SK-N-SH (cell line): ENCODE results near the gene AFP. TPM values are rescaled to one million over a fixed set of nuclear protein-coding genes. Genes with fewer than 3 reads are reported as not detected.

Experiments
- CTCF ChIA-PET: fragments of 300-600, 350-600 bp; formaldehyde crosslinking; extraction: SDS; loops from one replicate; lab custom pipeline; 2021; lab: Yijun Ruan, JAX
- POLR2A ChIA-PET: fragments of 350-600 bp; sonication (Branson Sonifier 250); formaldehyde crosslinking; extraction: SDS; loops from one replicate; lab custom pipeline; 2020; ENCODE audit warnings: antibody characterized with exemption, inconsistent platforms; lab: Yijun Ruan, JAX
- DNase-seq: peaks from one replicate; pipeline ENCODE4 v3.0.0; 2012
- H2AFZ ChIP-seq: fragments of 200-600 bp; sonication (generic); 2 replicates; pipeline ENCODE4 v1.8.1; 2016; ENCODE audit warnings: antibody characterized with exemption, mild to moderate bottlenecking, low read depth
- H3F3A ChIP-seq: fragments of 200-600 bp; sonication (generic); replicated peaks from 2 replicates; pipeline ENCODE3; 2016; ENCODE audit warnings: antibody characterized with exemption, mild to moderate bottlenecking; ENCODE audit not compliant: insufficient read depth
- H3K27ac ChIP-seq, 2 experiments: fragments of 200-500 bp in 1 of 2; fragments of 200-600 bp in 1 of 2; sonication (Bioruptor generic) in 1 of 2; sonication (generic), shearing (Covaris generic) in 1 of 2; 2 replicates each; pipeline versions ENCODE4 v1.5.1 to v1.6.1; 2014 to 2016; ENCODE audit warnings: low read depth in 2 of 2, inconsistent platforms in 1 of 2, low read length in 1 of 2, mild to moderate bottlenecking in 1 of 2, mixed read lengths in 1 of 2
- H3K27me3 ChIP-seq: fragments of 200-600 bp; sonication (generic), shearing (Covaris generic); 2 replicates; pipeline ENCODE4 v1.6.1; 2016; ENCODE audit warnings: mixed run types; ENCODE audit not compliant: insufficient read depth
- H3K36me3 ChIP-seq, 2 experiments: fragments of 200-500 bp in 1 of 2; fragments of 200-600 bp in 1 of 2; sonication (Bioruptor generic) in 1 of 2; sonication (generic) in 1 of 2; replicated peaks in 1 of 2; 2 replicates each; pipeline versions ENCODE3 to v1.5.1; 2014 to 2016; ENCODE audit warnings: low read length in 1 of 2, mild to moderate bottlenecking in 1 of 2; ENCODE audit not compliant: insufficient read depth in 2 of 2, control insufficient read depth in 1 of 2
- H3K4me1 ChIP-seq, 2 experiments: fragments of 200-500 bp in 1 of 2; fragments of 200-600 bp in 1 of 2; sonication (Bioruptor generic) in 1 of 2; sonication (generic), shearing (Covaris generic) in 1 of 2; 2 replicates each; pipeline versions ENCODE4 v1.5.1 to v1.6.1; 2014 to 2016; ENCODE audit warnings: low read depth in 1 of 2, low read length in 1 of 2, mixed run types in 1 of 2; ENCODE audit not compliant: insufficient read depth in 2 of 2, control insufficient read depth in 1 of 2
- H3K4me2 ChIP-seq: fragments of 200-600 bp; sonication (generic), shearing (Covaris generic); 2 replicates; pipeline ENCODE4 v1.6.1; 2017; ENCODE audit warnings: mixed run types
- H3K4me3 ChIP-seq, 2 experiments: fragments of 200-500 bp in 1 of 2; fragments of 200-600 bp in 1 of 2; sonication (Bioruptor generic) in 1 of 2; sonication (generic), shearing (Covaris generic) in 1 of 2; 2 replicates each; pipeline versions ENCODE4 v1.5.1 to v1.8.1; 2014 to 2016; ENCODE audit warnings: low read depth in 2 of 2, inconsistent platforms in 1 of 2, low read length in 1 of 2, mild to moderate bottlenecking in 1 of 2, mixed read lengths in 1 of 2, moderate library complexity in 1 of 2
- H3K79me2 ChIP-seq: fragments of 200-600 bp; sonication (generic); 2 replicates; pipeline ENCODE4 v1.8.1; 2017; ENCODE audit warnings: mild to moderate bottlenecking; ENCODE audit not compliant: insufficient read depth
- H3K9ac ChIP-seq: fragments of 200-600 bp; sonication (generic); 2 replicates; pipeline ENCODE4 v1.6.1; 2017; ENCODE audit warnings: mixed run types
- H3K9me2 ChIP-seq: fragments of 200-600 bp; sonication (generic); 2 replicates; pipeline ENCODE4 v1.6.1; 2017; ENCODE audit warnings: mixed run types
- H3K9me3 ChIP-seq: fragments of 200-600 bp; sonication (generic); 2 replicates; pipeline ENCODE4 v1.6.1; 2017; ENCODE audit warnings: mixed run types, mild to moderate bottlenecking, moderate library complexity
- H4K20me1 ChIP-seq: fragments of 200-600 bp; sonication (generic); 2 replicates; pipeline ENCODE4 v1.6.1; 2017; ENCODE audit warnings: mild to moderate bottlenecking, mixed run types; ENCODE audit not compliant: insufficient read depth
- CHD2 ChIP-seq: fragments of 150-350 bp; IDR thresholded peaks from 2 replicates; pipeline ENCODE4 v1.6.1; 2018; ENCODE audit warnings: low read length; ENCODE audit not compliant: partially characterized antibody
- CTCF ChIP-seq: fragments of 200-600 bp; sonication (generic); IDR thresholded peaks from 2 replicates; pipeline ENCODE4 v1.6.1; 2017; ENCODE audit warnings: antibody characterized with exemption, mild to moderate bottlenecking, moderate library complexity
- ELF1 ChIP-seq: IDR thresholded peaks from 2 replicates; pipeline ENCODE4 v1.4.0; 2012
- FOXJ3 ChIP-seq: sonication (generic); formaldehyde crosslinking; IDR thresholded peaks from 2 replicates; pipeline ENCODE4 v1.5.1; 2020; ENCODE audit warnings: mild to moderate bottlenecking, missing genetic modification reagents
- FOXM1 ChIP-seq: IDR thresholded peaks from 2 replicates; pipeline ENCODE4 v1.4.0; 2012; ENCODE audit warnings: low read depth, mild to moderate bottlenecking
- GABPA ChIP-seq: IDR thresholded peaks from 2 replicates; pipeline ENCODE4 v1.4.0; 2012; ENCODE audit warnings: low read depth, mild to moderate bottlenecking
- GATA2 ChIP-seq: sonication (generic); formaldehyde crosslinking; IDR thresholded peaks from 2 replicates; pipeline ENCODE4 v1.5.0; 2020; ENCODE audit warnings: mild to moderate bottlenecking, missing genetic modification reagents
- MXI1 ChIP-seq: IDR thresholded peaks from 2 replicates; pipeline ENCODE4 v1.6.1; 2012; ENCODE audit warnings: mild to moderate bottlenecking, low read depth, low read length, improper control_type of control experiment
- NRF1 ChIP-seq: IDR thresholded peaks from 2 replicates; pipeline ENCODE4 v1.6.1; 2012; ENCODE audit warnings: low read depth, mild to moderate bottlenecking, low read length
- PBX3 ChIP-seq: IDR thresholded peaks from 2 replicates; pipeline ENCODE4; 2012
- RCOR1 ChIP-seq: fragments of 150-350 bp; IDR thresholded peaks from 2 replicates; pipeline ENCODE4 v1.6.1; 2017; ENCODE audit warnings: antibody characterized with exemption, low read length
- RFX5 ChIP-seq: IDR thresholded peaks from 2 replicates; pipeline ENCODE4 v1.6.1; 2012; ENCODE audit warnings: mild to moderate bottlenecking, improper control_type of control experiment, low read length
- RXRA ChIP-seq: IDR thresholded peaks from 2 replicates; pipeline ENCODE4 v1.4.0; 2012; ENCODE audit warnings: low read depth, mild to moderate bottlenecking, borderline replicate concordance
- SIN3A ChIP-seq: IDR thresholded peaks from 2 replicates; pipeline ENCODE4 v1.6.1; 2012; ENCODE audit warnings: low read depth, mild to moderate bottlenecking, low read length, moderate library complexity, borderline replicate concordance
- TAF1 ChIP-seq: IDR thresholded peaks from 2 replicates; pipeline ENCODE4 v1.6.1; 2012; ENCODE audit warnings: low read depth, mild to moderate bottlenecking, low read length, moderate library complexity, borderline replicate concordance
- USF1 ChIP-seq: IDR thresholded peaks from 2 replicates; pipeline ENCODE4 v1.4.0; 2012; ENCODE audit warnings: low read depth, borderline replicate concordance
- YY1 ChIP-seq: IDR thresholded peaks from 2 replicates; pipeline ENCODE4 v1.4.0; 2012; ENCODE audit warnings: low read depth, mild to moderate bottlenecking
- ZBTB33 ChIP-seq: IDR thresholded peaks from 2 replicates; pipeline ENCODE4 v1.4.0; 2012; ENCODE audit warnings: low read depth, borderline replicate concordance
- WGBS: methylation state at CpG from one replicate; pipeline ENCODE4 v1.1.6; 2017; ENCODE audit warnings: low lambda C conversion rate; 5-methylcytosine and 5-hydroxymethylcytosine counted together
- polyA plus RNA-seq, 3 experiments: library from polyadenylated mRNA; depleted of rRNA; stranded (reverse); fragments of >200 nt; gene quantifications; 2 replicates each; pipeline ENCODE4 v1.2.3, GENCODE V29; 2012

AFP gene
- polyA plus RNA-seq, 1 of the 3 experiments (the other 2 are of a cell fraction) = 0.28 TPM

- TF ChIP-seq RCOR1 = no peak
- TF ChIP-seq GABPA = no peak
- no peak for TF ChIP-seq GATA2
- no peak for TF ChIP-seq FOXM1
- TF ChIP-seq ZBTB33 = no peak
- TF ChIP-seq USF1 = no peak
Measured at GRCh38 chr4:73432169-73433000, 3.6 kb upstream of the AFP start (continued).

- ChIA-PET POLR2A (no interaction called here), CTCF (interaction anchor here (1.4 to 3.7 kb wide), 3 partner anchors 9 to 35 kb away, joined by 3 to 17 read pairs (median 3); no protein-coding TSS in a partner anchor)
- Histone ChIP-seq H3K36me3 (no peaks in the 10 kb centered on the region), H3K4me2 (no peak overlapping the region), H3K27me3 (peaks cover 6% of the 10 kb centered on the region; the same call in 1 of the 2 replicates), H3K79me2 (no peaks in the 10 kb centered on the region), H3F3A (no peaks in the 10 kb centered on the region), H3K9me2 (no peaks in the 10 kb centered on the region), H3K9me3 (no peaks in the 10 kb centered on the region), H3K27ac (no peak overlapping the region), H4K20me1 (no peaks in the 10 kb centered on the region), H3K9ac (no peak overlapping the region), H3K4me1 (no peaks in the 10 kb centered on the region), H3K4me3 (no peak overlapping the region), H2AFZ (no peak overlapping the region)
- no peak for DNase-seq
- TF ChIP-seq FOXJ3 (CRISPR knock-in tag) (no peak), RCOR1 (no peak), CHD2 (no peak), RXRA (no peak), YY1 (no peak), ELF1 (no peak), SIN3A (no peak), PBX3 (no peak), TAF1 (no peak), GABPA (no peak), MXI1 (no peak), RFX5 (no peak), GATA2 (no peak), NRF1 (no peak), CTCF (no peak)
- 5% methylated on average over 2 of the region's 2 CpGs for WGBS
Measured at GRCh38 chr4:73433140-73433539, 2.9 kb upstream of the AFP start.
